A549 (cell line): ENCODE data around the gene KLK10.

ENCODE experiments used
- CTCF ChIP-seq: fragments of >200 bp; sonication (Bioruptor Twin); formaldehyde crosslinking; IDR thresholded peaks from 3 replicates; pipeline ENCODE4 v1.5.1; 2016
- FOSB ChIP-seq: fragments of 250-450 bp; sonication (Bioruptor Pico); IDR thresholded peaks from 2 replicates; pipeline ENCODE4 v1.5.0; 2020; ENCODE audit warnings: mild to moderate bottlenecking, moderate library complexity
- JUN ChIP-seq, 2 experiments: fragments of >200 bp; sonication (Bioruptor Twin); formaldehyde crosslinking; IDR thresholded peaks; 2 replicates in 1 of 2; 3 replicates in 1 of 2; pipeline ENCODE4 v1.6.1; 2016 to 2017
- KDM1A ChIP-seq: fragments of 200-600 bp; sonication (generic); IDR thresholded peaks from 2 replicates; pipeline ENCODE4 v1.6.1; 2016; ENCODE audit warnings: low read depth, mild to moderate bottlenecking
- KDM5A ChIP-seq: fragments of 200-600 bp; sonication (generic); IDR thresholded peaks from 2 replicates; pipeline ENCODE4 v1.6.1; 2016; ENCODE audit warnings: antibody characterized with exemption, mild to moderate bottlenecking
- MAX ChIP-seq: IDR thresholded peaks from 2 replicates; pipeline ENCODE4 v1.6.1; 2012
- MYC ChIP-seq: IDR thresholded peaks from 2 replicates; pipeline ENCODE4 v1.6.1; 2012; ENCODE audit warnings: mild to moderate bottlenecking, inconsistent platforms, low read length, improper control_type of control experiment, borderline replicate concordance
- NR3C1 ChIP-seq: fragments of >200 bp; sonication (Bioruptor Twin); formaldehyde crosslinking; IDR thresholded peaks from 3 replicates; pipeline ENCODE4 v1.6.1; 2017
- POLR2A ChIP-seq: IDR thresholded peaks from 2 replicates; pipeline ENCODE4 v1.6.1; 2012; ENCODE audit warnings: mild to moderate bottlenecking, low read length
- TF ChIP-seq, protein P1 (sequence below): fragments of 200-600 bp; sonication (generic); IDR thresholded peaks from 2 replicates; pipeline ENCODE4 v1.6.1; 2016; ENCODE audit warnings: antibody characterized with exemption, mild to moderate bottlenecking, moderate library complexity

- no peak for TF ChIP-seq CTCF
- TF ChIP-seq KDM1A = no peak
- no peak for TF ChIP-seq KDM5A
- no peak for TF ChIP-seq MYC
- TF ChIP-seq POLR2A = no peak
- TF ChIP-seq MAX = no peak
- TF ChIP-seq JUN (IDR thresholded peaks at IDR 0.05) = no peak
- no peak for TF ChIP-seq FOSB (CRISPR knock-in tag)
- TF ChIP-seq NR3C1 = no peak
- TF ChIP-seq, protein P1, sequence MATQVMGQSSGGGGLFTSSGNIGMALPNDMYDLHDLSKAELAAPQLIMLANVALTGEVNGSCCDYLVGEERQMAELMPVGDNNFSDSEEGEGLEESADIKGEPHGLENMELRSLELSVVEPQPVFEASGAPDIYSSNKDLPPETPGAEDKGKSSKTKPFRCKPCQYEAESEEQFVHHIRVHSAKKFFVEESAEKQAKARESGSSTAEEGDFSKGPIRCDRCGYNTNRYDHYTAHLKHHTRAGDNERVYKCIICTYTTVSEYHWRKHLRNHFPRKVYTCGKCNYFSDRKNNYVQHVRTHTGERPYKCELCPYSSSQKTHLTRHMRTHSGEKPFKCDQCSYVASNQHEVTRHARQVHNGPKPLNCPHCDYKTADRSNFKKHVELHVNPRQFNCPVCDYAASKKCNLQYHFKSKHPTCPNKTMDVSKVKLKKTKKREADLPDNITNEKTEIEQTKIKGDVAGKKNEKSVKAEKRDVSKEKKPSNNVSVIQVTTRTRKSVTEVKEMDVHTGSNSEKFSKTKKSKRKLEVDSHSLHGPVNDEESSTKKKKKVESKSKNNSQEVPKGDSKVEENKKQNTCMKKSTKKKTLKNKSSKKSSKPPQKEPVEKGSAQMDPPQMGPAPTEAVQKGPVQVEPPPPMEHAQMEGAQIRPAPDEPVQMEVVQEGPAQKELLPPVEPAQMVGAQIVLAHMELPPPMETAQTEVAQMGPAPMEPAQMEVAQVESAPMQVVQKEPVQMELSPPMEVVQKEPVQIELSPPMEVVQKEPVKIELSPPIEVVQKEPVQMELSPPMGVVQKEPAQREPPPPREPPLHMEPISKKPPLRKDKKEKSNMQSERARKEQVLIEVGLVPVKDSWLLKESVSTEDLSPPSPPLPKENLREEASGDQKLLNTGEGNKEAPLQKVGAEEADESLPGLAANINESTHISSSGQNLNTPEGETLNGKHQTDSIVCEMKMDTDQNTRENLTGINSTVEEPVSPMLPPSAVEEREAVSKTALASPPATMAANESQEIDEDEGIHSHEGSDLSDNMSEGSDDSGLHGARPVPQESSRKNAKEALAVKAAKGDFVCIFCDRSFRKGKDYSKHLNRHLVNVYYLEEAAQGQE = no peak
Observed at GRCh38 chr19:50974702-50975556, 44.6 kb downstream of the KLK10 start.
